GM21367 (cell line): Measurements from ENCODE around the gene ANKS1B.
"Not testable (repeated sequence)": the region's sequence is repeated elsewhere in the genome, so short reads cannot be mapped to it uniquely, and the experiment has no call there.

Experiments used
- ATAC-seq: cut with Tn5 transposase; IDR thresholded peaks from one replicate; pipeline ENCODE4 v1.9.1; 2021; ENCODE audit not compliant: unreplicated experiment

The ANKS1B gene

DNA sequence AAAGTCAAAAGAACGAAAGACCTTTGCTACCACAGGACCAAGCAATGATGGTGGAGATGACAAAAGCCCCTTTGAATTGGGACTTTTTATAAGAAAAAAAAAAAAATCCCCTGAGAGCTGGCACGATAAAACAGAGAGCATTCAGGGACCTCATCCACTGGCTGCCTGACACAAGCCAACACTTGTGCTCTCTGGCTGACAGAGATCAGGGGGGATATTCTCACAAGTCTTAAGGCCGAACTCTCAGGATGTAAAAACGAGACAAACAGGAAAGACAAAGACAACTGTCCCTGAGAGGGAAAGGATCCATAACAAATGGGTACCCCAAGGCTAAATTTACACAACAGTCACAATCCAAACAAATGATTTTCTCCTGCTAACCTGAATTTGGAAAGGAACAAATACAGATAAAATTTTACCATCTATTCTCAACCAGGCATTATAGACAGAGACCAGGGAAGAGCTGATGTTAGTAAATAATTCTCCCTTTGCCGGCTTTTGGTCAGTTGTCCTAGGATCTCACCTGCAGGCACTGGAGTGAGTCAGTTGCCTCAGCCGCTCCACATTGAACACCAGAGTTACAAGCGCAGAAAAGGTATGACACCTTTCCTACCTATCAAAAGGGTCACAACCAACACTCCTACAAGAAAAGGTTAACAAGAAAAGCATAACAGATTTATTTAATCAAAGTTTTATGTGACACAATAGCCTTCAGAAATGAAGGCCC, 375.1 kb downstream of the ANKS1B start:
- no peak for ATAC-seq

DNA sequence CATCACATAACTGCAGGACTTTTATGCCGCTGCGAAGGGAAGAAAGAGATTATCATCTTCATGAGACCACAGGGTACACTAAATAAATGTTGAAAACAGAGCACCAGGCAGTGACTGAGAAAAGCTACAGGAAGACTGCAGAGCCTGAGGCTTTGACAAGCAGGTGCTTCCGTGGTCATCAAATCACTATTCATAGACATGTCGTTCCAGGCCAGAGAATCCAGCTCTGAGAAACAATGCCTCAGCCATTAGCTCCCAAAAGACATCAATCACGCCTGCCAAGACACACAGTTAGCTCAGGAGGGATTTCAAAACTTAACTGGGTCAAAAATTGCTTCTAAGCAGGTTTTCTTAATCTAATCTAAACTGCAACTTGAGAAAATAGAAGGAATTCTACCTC, 384.3 kb downstream of the ANKS1B start:
- peak; percentile 81 for ATAC-seq

DNA sequence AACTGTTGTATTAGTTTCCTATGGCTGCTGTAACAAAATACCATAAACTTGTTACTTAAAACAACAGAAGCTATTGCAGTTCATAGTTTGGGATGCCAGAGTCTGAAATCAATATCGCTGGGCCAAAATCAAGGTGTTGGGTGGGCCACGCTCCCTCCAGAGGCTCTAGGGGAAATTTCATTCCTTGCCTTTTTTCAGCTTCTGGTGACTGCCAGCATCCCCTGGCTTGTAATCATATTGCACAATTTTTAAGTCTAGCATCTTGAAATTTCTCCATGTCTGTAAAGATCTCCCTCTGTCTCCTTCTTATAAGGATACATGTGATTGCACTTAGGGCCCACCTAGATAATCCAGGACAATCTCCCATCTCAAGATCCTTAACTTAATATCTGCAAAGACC, 386.0 kb downstream of the ANKS1B start:
- ATAC-seq = no peak

- ATAC-seq = no peak
Measured at GRCh38 chr12:99596762-99597161, 388.0 kb downstream of the ANKS1B start.

DNA sequence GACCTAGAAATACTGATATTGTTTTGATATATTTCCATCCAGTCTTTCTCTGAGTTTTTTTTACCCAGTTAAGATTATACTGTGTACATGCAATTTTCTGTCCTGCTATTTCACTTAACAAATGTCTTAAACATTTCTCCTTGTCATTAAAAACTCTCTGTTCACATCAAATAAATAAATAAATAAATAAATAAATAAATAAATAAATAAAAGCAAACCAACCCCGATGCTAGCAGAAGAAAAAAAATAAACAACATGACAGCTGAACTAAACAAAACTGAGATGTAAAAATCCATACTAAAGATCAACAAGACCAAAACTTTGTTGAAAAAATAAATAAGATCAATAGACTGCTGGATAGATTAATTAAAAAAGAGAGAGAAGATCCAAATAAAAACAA, 407.6 kb downstream of the ANKS1B start:
- ATAC-seq = not testable (repeated sequence)

- ATAC-seq = no peak
Measured at GRCh38 chr12:99573980-99574379, 410.8 kb downstream of the ANKS1B start.

GRCh38 chr12:99567072-99567471, 417.7 kb downstream of the ANKS1B start:
- no peak for ATAC-seq

- ATAC-seq = no peak
Measured at GRCh38 chr12:99558109-99558508, 426.6 kb downstream of the ANKS1B start.

DNA sequence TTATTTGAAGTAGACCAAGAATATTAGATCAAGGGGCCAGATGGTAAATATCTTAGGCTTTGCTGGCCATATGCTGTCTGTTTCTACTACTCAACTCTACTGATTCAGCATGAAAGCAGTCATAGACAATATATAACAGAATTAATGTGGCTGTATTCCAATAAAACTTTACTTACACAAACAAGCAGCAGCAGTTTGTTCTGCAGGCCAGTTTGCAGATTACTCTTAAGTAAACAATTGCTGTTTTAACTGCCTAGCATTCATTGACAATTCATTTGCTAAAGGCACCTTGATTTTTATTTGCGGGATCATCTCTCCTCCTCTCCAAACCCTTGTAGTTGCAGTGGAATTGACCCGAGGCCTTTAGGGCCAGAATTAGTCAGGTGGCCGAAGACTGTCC, 431.3 kb downstream of the ANKS1B start:
- no peak for ATAC-seq

- no peak for ATAC-seq
Measured at GRCh38 chr12:99552022-99552421, 432.7 kb downstream of the ANKS1B start.

DNA sequence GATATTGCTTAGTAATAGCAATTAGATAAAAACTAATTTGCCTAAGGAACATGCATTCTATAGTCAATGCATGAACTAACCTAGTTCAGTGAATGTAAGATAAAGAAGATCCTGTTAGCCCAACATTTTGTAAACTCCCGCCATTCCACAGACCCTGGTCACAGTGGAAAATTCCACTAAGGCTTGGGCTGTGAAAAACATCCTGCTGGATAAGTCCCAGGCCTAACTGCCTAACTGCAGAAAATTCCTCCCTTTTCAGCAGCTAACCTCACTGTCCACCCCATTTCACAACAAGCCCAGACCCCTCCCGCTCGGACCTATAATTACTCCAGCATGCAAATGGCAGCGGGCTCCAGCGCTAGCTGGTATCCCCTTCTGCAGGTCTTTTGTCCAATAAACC, 435.1 kb downstream of the ANKS1B start:
- ATAC-seq = no peak

DNA sequence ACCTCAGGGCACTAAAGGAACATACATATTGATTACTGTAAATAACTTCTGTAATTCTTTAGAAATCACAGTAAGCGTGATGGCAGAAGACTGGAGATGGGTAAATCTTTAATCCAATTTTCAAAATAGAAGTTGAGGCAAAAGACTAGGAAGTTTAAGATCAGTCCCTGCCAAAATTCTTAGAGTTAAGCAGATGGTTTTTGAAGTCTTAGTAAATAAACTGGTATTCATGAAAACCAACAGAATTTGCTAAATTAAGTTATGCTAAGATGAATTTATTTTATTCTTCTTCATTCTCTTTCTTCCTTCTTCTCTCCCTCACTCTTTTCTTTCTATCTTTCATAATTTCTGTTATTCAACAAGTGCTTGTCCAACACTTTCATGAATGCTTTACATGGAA, 435.5 kb downstream of the ANKS1B start:
- ATAC-seq = no peak

DNA sequence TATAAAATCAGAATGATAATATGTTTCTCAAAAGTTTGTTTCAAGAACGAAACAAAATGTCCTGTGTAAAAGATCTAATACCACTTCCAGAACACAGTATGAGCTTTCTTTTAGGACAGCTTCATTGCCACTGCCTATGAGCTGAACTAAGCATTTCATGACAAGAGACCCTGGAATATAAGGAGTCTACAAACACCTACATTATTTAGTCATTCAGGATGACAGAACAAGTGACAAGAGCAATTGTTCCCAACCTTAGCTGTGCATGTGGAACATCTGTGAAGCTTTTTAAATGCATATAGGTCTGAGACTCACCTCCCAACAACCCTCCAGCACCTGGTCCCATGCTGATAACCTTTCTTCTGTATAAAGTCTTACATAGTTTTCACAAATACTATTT, 440.3 kb downstream of the ANKS1B start:
- ATAC-seq = no peak

DNA sequence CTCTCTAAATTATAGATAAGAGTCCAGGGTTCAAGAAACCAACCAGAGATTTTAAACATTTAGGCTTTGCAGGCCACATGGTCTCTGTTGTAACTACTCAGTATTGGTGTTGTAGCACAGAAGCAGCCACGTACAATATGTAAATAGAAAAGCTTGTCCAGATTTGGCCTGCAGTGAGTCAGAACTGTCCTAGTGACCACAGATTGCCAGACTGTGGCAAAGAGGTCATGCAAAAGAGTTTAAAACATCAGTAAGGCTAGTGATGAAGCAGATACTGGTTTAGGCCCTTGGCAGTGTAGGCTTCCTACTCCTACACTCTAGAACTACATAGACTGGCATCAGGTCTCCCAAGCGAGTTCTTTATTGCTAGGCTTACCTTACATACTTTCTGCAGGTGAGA, 454.8 kb downstream of the ANKS1B start:
- ATAC-seq = peak; percentile 94

GRCh38 chr12:99528478-99528877, 456.3 kb downstream of the ANKS1B start:
- no peak for ATAC-seq

GRCh38 chr12:99523853-99524252, 460.9 kb downstream of the ANKS1B start:
- ATAC-seq = no peak

DNA sequence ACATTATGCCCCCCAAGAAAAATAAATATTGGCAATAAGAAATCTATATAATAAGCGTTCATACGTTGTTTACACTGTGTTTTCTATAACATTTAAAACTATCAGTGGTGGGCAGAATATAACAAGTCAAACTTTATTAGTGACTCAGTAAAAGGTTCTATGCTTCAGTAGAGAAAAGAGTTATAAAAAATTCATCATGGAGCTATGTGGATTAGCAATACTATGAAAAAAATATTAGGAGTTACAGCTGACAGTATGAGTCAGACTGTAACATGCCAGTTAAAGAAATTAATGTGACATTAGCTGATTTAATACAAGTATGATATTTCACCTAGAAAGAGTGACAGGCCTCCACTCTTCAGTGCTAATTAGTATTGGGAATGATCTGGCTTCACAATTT, 462.3 kb downstream of the ANKS1B start:
- no peak for ATAC-seq

DNA sequence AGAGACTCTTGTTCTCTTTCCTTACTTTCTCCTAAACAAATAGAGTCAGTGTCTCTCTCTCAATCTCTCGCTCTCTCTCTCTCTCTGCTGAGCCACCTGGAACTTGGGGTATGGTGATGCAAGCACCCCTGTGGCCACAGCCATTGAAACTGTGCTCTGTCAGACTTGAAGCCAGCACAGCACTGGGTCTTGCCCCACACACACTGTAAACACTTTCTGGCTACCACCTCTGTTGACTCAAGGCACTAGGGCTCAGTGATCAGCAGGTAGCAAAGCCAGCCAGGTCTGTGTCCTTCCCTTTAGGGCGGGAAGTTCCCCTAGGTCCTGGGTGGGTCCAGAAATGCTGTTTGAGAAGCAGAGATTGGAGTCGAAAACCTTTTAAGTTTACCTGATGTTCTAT, 463.1 kb downstream of the ANKS1B start:
- ATAC-seq = no peak

- ATAC-seq = no peak
Measured at GRCh38 chr12:99513066-99513465, 471.7 kb downstream of the ANKS1B start.

DNA sequence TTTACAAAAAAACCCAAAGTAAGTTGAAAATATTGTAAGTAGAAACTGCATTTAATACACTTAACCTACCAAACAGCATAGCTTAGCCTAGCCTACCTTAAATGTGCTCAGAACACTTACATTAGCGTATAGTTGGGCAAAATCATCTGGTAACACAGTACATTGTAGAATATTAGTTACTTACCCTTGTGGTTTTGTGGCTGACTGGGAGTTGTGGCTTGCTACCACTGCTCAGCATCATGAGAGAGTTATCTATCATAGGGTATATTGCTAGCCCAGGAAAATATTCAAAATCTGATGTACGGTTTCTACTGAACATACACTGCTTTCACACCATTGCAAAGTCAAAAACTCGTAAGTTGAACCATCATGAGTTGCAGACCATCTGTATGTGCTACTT, 478.9 kb downstream of the ANKS1B start:
- no peak for ATAC-seq

- ATAC-seq = no peak
Measured at GRCh38 chr12:99498756-99499155, 486.0 kb downstream of the ANKS1B start.

DNA sequence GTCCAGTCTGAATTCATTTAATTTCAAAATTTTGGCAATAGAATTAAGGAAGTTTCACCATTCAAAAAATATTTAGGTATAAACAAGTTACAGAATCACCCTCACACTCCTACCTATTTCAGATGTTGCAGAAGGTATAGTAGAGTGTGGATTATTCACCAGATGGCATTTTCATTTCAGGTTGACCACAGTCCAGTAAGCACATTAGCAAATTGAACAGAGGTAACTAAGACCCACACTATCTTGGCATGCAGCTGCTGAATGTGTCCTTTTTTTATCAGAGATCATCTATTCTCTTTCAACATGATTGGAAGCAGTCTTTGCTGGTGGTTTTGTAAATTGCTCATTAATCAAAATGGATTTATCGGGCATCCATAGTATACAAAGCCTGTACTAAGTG, 488.9 kb downstream of the ANKS1B start:
- no peak for ATAC-seq

GRCh38 chr12:99493197-99493596, 491.5 kb downstream of the ANKS1B start:
- no peak for ATAC-seq
